Karpas-422 (cell line): ENCODE measurements around the gene TPH2. TPM values are rescaled to one million over a fixed set of nuclear protein-coding genes. Genes with fewer than 3 reads are reported as not detected.

ENCODE experiments used
- total RNA-seq: library from RNA; depleted of rRNA; stranded (reverse); fragments of >200 nt; shearing (Covaris generic); gene quantifications from 2 replicates; pipeline ENCODE4 v1.2.3, GENCODE V29; 2014; ENCODE audit warnings: low replicate concordance; rRNA removed

The TPH2 gene
- total RNA-seq, 1 experiment from 2014 or later, result not detected

Other genes starting within 250 kb of the TPH2 start
- 8.0 and 12.3 TPM in 2 replicates for gene RAB21, start 184.0 kb upstream of the TPH2 start, total RNA-seq
- gene TBC1D15, start 99.1 kb upstream of the TPH2 start, total RNA-seq, result 16.8 and 29.8 TPM in 2 replicates